Measurements from ENCODE around the gene CYP8B1. TPM values are rescaled to one million over a fixed set of nuclear protein-coding genes. Genes with fewer than 3 reads are reported as not detected.

CYP8B1 gene
- total and polyA plus RNA-seq, 2 of the 13 experiments (the other 11 are each of a cell fraction or from before 2014, with no cell fraction given): 0.58 to 2.0 TPM

DNA sequence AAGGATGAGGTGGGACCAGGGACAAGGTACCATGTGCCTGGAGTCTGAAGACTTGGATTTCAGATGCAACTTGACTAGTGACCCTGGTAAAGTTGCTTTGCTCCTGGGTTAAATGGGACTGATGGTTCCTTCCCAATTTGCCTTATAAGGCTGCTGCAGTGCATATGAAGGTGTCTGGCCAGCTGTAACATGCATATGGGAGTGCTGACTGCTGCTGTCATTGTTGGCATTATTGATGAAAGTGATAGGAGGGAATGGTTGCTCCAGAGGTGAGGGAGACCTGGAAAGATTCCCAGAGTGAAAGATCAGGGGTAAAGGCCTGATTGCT, 20.5 kb downstream of the CYP8B1 start (continued):
- TF ChIP-seq SNAPC5 (CRISPR knock-in tag; IDR thresholded peaks at IDR 0.05; ENCODE audit: borderline replicate concordance) (peak; percentile 55; the same call in 1 of the 2 replicates), HMGXB3 (CRISPR knock-in tag; IDR thresholded peaks at IDR 0.05; ENCODE audit: borderline replicate concordance) (no peak), BORCS8-MEF2B (CRISPR knock-in tag; IDR thresholded peaks at IDR 0.05) (0 out of 2 replicates have a peak, but pooled peaks have one; percentile 56), PAX8 (CRISPR knock-in tag; IDR thresholded peaks at IDR 0.05; ENCODE audit: borderline replicate concordance) (no peak), ZNF180 (CRISPR knock-in tag; IDR thresholded peaks at IDR 0.05; ENCODE audit: borderline replicate concordance, low read depth) (no peak), SRF (IDR thresholded peaks at IDR 0.05; ENCODE audit: low read depth, low read length) (peak; percentile 93), ZKSCAN5 (CRISPR knock-in tag; IDR thresholded peaks at IDR 0.05) (peak; percentile 92), ZEB1 (IDR thresholded peaks at IDR 0.05; ENCODE audit: insufficient replicate concordance, low read depth) (peak; percentile 93), ZXDC (CRISPR knock-in tag; IDR thresholded peaks at IDR 0.05) (0 out of 2 replicates have a peak, but pooled peaks have one; percentile 6), ZNF143 (CRISPR knock-in tag; IDR thresholded peaks at IDR 0.05) (0 out of 2 replicates have a peak, but pooled peaks have one; percentile 20), ARID2 (CRISPR knock-in tag; IDR thresholded peaks at IDR 0.05; ENCODE audit: borderline replicate concordance) (0 out of 2 replicates have a peak, but pooled peaks have one; percentile 71), ZNF644 (CRISPR knock-in tag; IDR thresholded peaks at IDR 0.05; ENCODE audit: low read depth) (no peak; the same call in 1 of the 2 replicates), MXD4 (CRISPR knock-in tag; IDR thresholded peaks at IDR 0.05) (peak; percentile 24; the same call in 1 of the 2 replicates), IRF1 (CRISPR knock-in tag; IDR thresholded peaks at IDR 0.05; ENCODE audit: low read depth) (0 out of 2 replicates have a peak, but pooled peaks have one; percentile 12), ZNF775 (CRISPR knock-in tag; IDR thresholded peaks at IDR 0.05; ENCODE audit: borderline replicate concordance) (no peak), ZC3H13 (CRISPR knock-in tag; IDR thresholded peaks at IDR 0.05) (0 out of 2 replicates have a peak, but pooled peaks have one; percentile 21), ZNF343 (CRISPR knock-in tag; IDR thresholded peaks at IDR 0.05) (no peak), PBX2 (CRISPR knock-in tag; IDR thresholded peaks at IDR 0.05) (no peak)
- TF ChIP-seq, protein P1, sequence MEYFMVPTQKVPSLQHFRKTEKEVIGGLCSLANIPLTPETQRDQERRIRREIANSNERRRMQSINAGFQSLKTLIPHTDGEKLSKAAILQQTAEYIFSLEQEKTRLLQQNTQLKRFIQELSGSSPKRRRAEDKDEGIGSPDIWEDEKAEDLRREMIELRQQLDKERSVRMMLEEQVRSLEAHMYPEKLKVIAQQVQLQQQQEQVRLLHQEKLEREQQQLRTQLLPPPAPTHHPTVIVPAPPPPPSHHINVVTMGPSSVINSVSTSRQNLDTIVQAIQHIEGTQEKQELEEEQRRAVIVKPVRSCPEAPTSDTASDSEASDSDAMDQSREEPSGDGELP (IDR thresholded peaks at IDR 0.05; ENCODE audit: borderline replicate concordance, low read depth): peak; percentile 82

Data from HepG2 (cell line).